Endometrium (tissue), 2 donors: ENCODE measurements around the gene COQ8A.
"Not testable (repeated sequence)": the region's sequence is repeated elsewhere in the genome, so short reads cannot be mapped to it uniquely, and the experiment has no call there.

Experiments used
- FAIRE-seq: peaks from 2 replicates; lab custom pipeline; 2012; peaks lifted over from hg19 to GRCh38; lab: Jason Lieb, UNC
- donor health status: control.
- donor health status: control.

Gene COQ8A

DNA sequence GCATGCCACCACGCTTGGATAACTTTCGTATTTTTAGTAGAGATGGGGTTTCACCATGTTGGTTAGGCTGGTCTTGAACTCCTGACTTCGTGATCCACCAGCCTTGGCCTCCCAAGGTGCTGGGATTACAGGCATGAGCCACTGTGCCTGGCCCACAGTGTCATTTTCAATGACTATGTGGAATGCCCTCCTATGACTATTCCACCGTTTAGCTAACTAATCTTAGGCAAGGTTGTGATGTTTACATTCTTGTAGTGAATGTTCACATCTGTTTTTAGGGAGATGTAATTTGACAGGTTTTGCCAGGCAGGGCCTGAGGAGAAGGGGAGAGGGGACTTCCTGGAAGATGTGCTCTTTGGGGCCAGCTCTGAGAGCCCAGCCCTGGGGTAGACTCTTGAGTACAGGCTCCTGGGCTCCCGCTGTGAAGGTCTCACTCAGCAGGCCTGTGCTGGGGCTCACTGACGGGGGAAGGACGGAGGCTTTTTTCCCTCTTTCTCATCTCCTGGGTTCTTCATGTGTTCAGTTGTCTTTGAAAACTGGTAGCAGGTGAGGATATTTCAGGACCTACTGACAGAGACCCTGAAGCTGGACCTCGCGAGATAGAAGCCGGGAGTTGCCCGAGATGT, 13.2 kb downstream of the COQ8A start:
- no peak for FAIRE-seq

DNA sequence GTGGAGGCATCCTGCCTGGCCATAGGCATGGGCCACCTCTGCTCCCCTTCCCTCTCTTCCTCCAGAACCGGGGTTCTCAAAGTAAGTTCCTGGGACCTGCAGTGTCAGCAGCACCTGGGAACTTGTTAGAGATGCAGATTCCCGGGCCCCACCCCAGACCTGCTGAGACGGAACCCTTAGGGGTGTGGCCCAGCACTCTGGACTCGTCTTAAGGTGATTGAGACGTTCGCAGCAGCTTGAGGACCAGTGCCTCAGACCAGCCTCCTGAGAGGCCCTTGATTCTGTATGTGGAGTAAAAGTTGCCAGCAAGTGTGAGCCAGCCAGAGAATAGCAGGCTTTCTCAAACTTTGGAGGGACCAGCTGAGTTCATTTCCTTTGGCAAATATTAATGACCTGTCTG, 14.2 kb downstream of the COQ8A start:
- no peak for FAIRE-seq

- FAIRE-seq, result no peak
These were observed 14.7 kb downstream of the COQ8A start for GRCh38 chr1:226954777-226955176.

DNA sequence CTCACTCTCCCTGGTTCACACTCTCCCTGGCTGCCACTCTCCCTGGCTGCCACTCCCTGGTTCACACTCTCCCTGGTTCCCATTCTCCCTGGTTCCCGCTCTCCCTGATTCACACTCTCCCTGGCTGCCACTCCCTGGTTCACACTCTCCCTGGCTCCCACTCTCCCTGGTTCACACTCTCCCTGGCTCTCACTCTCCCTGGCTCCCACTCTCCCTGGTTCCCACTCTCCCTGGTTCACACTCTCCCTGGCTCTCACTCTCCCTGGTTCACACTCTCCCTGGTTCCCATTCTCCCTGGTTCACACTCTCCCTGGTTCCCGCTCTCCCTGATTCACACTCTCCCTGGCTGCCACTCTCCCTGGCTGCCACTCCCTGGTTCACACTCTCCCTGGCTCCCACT, 15.8 kb downstream of the COQ8A start:
- FAIRE-seq, result not testable (repeated sequence)

- no peak for FAIRE-seq
These were observed 17.0 kb downstream of the COQ8A start for GRCh38 chr1:226956942-226957713.

DNA sequence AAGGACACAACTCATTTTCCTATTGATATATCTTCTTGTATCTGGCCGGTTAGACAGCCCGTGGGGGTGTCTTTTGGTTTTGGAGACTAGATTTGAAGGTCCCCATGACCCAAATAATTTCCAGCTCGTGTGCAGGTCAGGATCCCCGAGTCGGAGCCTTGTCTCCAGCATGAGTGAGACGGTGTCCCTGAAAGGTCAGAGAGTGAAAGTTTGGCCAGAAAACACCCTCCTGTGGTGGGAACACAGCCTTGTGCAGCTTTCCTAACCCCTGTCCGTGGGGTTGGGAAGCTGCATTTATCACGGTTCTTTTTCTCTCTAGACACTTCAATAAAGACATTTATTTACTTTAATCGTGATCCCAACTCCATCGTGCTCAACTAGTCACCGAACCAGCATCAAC, 17.6 kb downstream of the COQ8A start:
- FAIRE-seq, result no peak

DNA sequence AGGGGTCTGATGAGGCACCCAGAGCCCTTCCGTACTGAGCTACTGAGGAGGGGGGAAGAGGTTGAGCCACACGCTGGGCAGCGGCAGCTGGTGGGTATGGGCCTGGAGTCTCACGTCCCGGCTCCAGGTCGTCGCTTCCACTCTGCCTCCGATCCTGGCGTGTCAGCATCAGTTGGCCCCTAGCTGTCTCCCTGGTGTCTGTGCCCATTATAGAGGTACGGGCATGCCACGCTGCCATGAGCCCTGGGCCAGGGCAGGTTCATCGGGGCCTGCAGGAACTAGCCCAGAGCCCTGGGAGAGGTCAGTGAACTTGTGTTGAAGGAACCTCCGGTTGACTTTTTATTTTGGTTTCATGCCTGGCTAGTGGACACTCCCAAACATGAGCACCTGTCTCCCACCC, 18.2 kb downstream of the COQ8A start:
- FAIRE-seq, result no peak

DNA sequence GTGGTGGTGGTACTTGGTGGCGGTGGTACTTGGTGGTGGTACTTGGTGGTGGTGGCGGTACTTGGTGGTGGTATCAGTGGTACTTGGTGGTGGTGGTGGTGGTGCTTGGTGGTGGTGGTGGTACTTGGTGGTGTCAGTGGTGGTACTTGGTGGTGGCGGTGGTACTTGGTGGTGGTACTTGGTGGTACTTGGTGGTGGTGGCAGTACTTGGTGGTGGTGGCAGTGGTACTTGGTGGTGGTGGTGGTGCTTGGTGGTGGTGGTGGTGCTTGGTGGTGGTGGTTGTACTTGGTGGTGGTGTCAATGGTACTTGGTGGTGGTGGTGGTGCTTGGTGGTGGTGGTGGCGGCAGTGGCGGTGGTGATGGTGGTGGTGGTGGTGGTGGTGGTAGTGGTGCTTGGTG, 20.2 kb downstream of the COQ8A start:
- FAIRE-seq, result no peak

DNA sequence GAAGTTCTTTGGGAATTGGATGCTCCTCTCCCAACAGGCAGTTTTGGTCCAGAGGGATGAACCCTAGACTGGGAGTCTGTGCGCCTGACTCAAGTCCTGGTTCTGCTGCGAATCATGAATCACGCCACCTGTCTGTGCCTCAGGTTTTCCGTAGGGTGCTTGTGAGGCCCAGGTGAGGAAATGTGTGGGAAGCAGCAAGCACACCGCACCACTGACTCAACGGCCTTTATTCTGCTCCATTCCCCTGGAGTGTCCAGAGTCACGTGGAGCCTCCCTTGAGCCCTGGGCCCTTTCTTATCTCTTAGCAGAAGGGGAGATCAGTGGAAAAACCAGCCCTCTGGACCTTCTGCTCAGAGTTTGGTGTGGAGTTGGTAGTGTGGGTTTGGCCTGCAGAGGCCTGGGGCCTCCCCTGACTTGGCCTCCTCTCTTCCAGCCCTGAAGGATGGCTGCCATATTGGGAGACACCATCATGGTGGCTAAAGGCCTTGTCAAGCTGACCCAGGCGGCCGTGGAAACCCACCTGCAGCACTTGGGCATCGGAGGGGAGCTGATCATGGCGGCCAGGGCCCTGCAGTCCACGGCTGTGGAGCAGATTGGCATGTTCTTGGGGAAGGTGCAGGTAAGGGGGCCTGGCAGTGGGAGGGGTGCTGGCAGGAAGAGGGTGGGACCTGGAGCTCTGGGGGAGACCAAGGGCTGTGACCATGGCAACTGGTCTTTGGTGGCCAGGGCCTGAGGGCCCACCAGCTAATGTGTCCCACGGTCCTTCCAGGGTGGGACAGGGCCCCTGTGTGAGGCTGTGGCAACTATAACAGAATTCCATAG, 21.1 kb downstream of the COQ8A start:
- no peak for FAIRE-seq

DNA sequence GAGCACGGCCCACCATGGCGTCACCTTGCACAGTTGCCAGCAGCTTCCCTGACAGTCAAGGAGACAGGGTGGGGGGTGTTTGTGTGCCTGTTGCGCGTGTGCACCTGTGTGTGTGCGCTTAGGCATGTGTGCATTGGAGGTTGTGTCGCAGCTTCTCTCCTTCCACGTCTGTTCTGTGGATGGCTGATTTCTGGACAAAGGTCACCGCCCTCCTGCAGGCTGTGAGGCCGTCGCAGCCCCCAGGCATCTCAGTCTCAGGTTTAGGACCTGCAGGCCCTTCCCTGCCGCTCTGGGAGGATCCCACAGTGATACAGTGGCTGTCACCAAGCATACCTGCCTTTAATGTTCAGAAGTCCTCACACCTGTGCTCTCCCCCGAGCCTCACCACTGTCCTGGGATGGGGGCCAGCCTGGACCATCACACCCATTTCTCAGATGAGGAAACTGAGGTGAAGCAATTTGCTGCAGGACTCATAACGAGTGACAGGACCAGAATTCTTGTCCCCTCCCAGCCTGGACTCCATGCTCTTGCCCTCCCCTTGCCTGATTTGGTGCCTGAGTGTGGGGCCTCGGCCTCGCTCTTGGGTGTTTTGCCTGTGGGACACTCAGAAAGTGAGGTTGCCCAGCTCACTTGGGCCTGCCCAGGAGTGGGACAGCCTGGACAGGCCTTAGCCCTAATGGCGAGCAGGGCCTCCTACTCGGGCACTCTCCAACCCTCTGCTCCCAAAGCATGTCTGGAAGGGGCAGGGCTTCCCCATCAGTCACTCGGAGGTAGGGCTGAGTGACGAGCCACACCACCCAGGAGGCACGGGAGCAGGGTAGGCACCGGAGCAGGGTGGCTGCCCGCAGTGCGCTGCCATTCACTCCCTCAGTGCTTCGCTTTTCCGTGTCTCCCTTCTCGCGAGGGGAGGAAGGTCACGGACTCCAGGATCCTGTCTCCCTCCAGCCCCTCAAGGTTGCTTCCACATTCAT, 22.6 kb downstream of the COQ8A start:
- FAIRE-seq, result no peak

DNA sequence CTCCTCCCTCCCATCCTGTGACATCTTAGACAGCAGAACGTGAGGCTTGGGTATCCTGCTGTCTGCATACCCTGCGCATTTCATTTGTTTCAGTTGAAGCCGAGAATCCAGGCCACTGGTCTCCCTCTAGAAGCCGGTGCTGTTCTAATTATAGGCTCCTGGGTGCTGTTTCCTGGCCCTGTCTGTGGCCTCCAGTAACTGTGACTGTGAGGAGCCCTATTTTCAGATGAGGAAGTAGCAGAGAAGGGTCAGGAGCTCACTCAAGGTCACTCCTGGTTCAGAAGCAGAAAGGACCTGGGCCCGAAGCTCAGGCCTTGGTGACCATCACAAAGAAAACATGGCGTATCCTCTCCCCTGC, 24.0 kb downstream of the COQ8A start:
- FAIRE-seq, result no peak

GRCh38 chr1:226964611-226965486, 24.8 kb downstream of the COQ8A start:
- no peak for FAIRE-seq

GRCh38 chr1:226965581-226966440, 25.7 kb downstream of the COQ8A start:
- FAIRE-seq, result no peak

DNA sequence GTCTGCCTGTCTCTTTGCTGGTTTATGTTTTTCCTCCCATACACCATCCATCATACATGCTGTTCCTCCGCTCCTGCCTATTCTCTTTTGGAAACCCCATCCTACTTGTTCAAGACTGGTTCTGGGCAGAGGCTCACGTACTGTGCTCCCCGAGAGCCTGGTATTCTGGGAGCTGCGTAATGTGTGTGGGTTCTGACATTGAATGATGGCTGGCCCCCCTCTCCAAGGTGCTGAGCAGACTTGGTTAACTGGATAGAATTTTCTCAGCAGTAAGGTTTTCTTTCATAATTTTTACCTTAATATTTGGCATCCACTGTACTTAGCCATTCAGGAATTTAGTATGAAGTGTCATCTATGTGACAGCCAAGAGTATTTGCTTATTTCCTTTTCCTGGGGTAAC, 26.6 kb downstream of the COQ8A start:
- FAIRE-seq, result no peak

DNA sequence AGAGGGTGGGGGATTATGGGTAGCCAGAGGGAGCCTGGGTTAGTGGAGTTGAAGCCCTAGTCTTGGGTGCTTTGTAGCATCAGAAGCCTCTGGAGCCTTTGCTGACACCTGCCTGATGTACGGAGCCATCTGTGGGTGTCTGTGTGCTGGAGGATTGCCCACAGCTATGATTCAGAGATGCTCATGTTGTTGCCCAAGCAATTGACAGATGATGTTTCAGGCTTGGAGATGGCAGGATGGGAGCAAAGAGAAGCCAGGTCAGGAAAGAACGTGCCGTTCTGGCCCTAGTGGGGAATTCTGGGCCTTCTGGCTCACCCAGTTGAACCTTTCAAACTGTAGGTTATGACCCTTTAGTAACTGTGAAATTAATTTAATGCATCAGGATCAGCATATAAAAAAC, 27.6 kb downstream of the COQ8A start:
- no peak for FAIRE-seq

- no peak for FAIRE-seq
These were observed 31.7 kb downstream of the COQ8A start for GRCh38 chr1:226971765-226972164.

DNA sequence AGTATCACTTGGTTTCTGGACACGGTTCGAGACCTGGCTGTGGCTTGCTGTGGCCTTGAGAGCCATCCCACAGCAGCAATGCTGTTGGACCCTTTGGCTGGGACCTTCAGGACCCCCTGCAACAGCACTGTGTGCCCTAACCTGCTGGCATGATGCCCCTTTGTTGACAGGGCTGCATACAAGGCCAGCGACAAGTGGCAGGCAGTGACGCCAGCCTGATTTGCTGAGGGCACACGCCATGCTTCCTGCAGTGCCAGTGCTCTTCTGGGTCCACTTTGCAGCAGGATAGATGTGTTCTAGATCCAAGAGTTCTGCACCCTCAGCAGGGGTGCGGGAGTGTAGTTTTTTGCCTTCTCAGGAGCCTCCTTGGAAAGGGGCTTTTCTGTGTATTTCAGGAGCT, 32.8 kb downstream of the COQ8A start:
- FAIRE-seq, result no peak

GRCh38 chr1:226973371-226973897, 33.3 kb downstream of the COQ8A start:
- FAIRE-seq, result no peak

- no peak for FAIRE-seq
These were observed 33.9 kb downstream of the COQ8A start for GRCh38 chr1:226973898-226974543.
